AG10803 (cell line): ENCODE measurements around the gene ASCC1.

Experiments used
- DNase-seq: peaks from one replicate; pipeline ENCODE4 v3.0.0; 2010; ENCODE audit warnings: low read depth
- H3K4me3 ChIP-seq: 2 replicates; pipeline ENCODE4 v1.5.1; 2011; ENCODE audit warnings: mild to moderate bottlenecking, low read length, control low read depth
- CTCF ChIP-seq: conservative IDR thresholded peaks from 2 replicates; pipeline ENCODE4 v1.5.1; 2011; ENCODE audit warnings: mild to moderate bottlenecking, low read length, control low read depth, inconsistent platforms

ASCC1 gene

GRCh38 chr10:72244573-72245038 lies 28.5 kb upstream of the ASCC1 start:
- H3K4me3 ChIP-seq: no peak overlapping the region; the same call in 1 of the 2 replicates
- TF ChIP-seq CTCF: no peak
- DNase-seq: no peak

GRCh38 chr10:72243822-72244437 lies 27.9 kb upstream of the ASCC1 start:
- DNase-seq: peak; percentile 98
- no peak overlapping the region; the same call in 1 of the 2 replicates for H3K4me3 ChIP-seq
- peak; percentile 68 for TF ChIP-seq CTCF

GRCh38 chr10:72242675-72243074 lies 26.6 kb upstream of the ASCC1 start:
- peak; percentile 57 for DNase-seq
- H3K4me3 ChIP-seq: no peak overlapping the region
- no peak for TF ChIP-seq CTCF

GRCh38 chr10:72241691-72242252 lies 25.7 kb upstream of the ASCC1 start:
- no peak for DNase-seq
- TF ChIP-seq CTCF: no peak
- H3K4me3 ChIP-seq: no peak overlapping the region

GRCh38 chr10:72240371-72240770 lies 24.3 kb upstream of the ASCC1 start:
- no peak overlapping the region for H3K4me3 ChIP-seq
- no peak for DNase-seq
- no peak for TF ChIP-seq CTCF

GRCh38 chr10:72239409-72239808 lies 23.3 kb upstream of the ASCC1 start:
- no peak overlapping the region for H3K4me3 ChIP-seq
- DNase-seq: no peak
- no peak for TF ChIP-seq CTCF
